ENCODE results near the gene HLA-DQB1.
"Not testable (repeated sequence)": the region's sequence is repeated elsewhere in the genome, so short reads cannot be mapped to it uniquely, and the experiment has no call there.

HLA-DQB1 gene

DNA sequence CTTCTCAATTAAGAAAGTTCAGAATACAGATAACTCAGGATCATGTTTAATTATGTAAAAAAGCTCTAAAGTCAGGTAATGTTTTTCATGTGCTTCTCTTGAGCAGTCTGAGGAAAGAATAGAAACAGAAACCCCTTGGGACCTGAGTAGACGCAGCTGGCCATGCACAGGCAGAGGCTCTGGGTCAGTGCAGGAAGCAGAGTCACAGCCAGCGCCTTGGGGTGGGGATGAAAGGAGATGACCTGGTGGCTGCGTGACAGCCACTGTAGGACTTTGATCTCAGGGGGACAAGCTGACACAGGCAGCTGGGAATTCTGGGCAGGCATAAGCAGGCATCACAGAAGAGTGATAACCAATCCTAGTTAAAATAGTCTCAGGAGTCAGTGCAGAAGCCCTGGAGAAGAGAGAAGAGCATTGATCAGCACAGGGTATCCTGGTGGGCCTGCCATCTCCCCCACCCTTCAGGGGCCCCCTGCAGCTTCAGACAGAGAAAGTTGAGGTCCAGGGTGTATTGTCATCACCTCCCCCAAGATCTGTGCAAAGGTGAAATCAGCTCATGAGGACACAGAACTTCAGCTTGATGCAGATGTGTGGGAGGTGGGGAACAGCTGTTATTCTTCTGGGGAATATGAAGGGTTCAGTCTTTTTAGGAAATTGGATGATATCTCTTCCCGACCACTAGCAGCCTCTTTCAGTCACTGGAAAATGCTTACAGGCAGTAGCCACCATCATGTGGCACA lies 6.4 kb downstream of the HLA-DQB1 start:
- TF ChIP-seq GLIS3 (CRISPR knock-in tag; IDR thresholded peaks at IDR 0.05) (no peak), ZFP3 (CRISPR knock-in tag; IDR thresholded peaks at IDR 0.05) (no peak), ZNF8 (CRISPR knock-in tag; IDR thresholded peaks at IDR 0.05) (no peak), CSDC2 (CRISPR knock-in tag; IDR thresholded peaks at IDR 0.05) (no peak), ARNTL (CRISPR knock-in tag; IDR thresholded peaks at IDR 0.05; ENCODE audit: borderline replicate concordance, low read depth) (no peak), ZC3H10 (CRISPR knock-in tag; IDR thresholded peaks at IDR 0.05) (no peak), ZNF565 (CRISPR knock-in tag; conservative IDR thresholded peaks at IDR 0.05; ENCODE audit: low read depth) (no peak), OSR1 (CRISPR knock-in tag; IDR thresholded peaks at IDR 0.05) (no peak), SNAI2 (CRISPR knock-in tag; IDR thresholded peaks at IDR 0.05) (no peak), ESRRG (CRISPR knock-in tag; IDR thresholded peaks at IDR 0.05) (no peak), RARB (CRISPR knock-in tag; IDR thresholded peaks at IDR 0.05) (no peak), ZFP30 (CRISPR knock-in tag; IDR thresholded peaks at IDR 0.05) (no peak)
- TF ChIP-seq, protein P1, sequence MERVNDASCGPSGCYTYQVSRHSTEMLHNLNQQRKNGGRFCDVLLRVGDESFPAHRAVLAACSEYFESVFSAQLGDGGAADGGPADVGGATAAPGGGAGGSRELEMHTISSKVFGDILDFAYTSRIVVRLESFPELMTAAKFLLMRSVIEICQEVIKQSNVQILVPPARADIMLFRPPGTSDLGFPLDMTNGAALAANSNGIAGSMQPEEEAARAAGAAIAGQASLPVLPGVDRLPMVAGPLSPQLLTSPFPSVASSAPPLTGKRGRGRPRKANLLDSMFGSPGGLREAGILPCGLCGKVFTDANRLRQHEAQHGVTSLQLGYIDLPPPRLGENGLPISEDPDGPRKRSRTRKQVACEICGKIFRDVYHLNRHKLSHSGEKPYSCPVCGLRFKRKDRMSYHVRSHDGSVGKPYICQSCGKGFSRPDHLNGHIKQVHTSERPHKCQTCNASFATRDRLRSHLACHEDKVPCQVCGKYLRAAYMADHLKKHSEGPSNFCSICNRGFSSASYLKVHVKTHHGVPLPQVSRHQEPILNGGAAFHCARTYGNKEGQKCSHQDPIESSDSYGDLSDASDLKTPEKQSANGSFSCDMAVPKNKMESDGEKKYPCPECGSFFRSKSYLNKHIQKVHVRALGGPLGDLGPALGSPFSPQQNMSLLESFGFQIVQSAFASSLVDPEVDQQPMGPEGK (CRISPR knock-in tag; IDR thresholded peaks at IDR 0.05; ENCODE audit: borderline replicate concordance) = no peak
- TF ChIP-seq, protein P2, sequence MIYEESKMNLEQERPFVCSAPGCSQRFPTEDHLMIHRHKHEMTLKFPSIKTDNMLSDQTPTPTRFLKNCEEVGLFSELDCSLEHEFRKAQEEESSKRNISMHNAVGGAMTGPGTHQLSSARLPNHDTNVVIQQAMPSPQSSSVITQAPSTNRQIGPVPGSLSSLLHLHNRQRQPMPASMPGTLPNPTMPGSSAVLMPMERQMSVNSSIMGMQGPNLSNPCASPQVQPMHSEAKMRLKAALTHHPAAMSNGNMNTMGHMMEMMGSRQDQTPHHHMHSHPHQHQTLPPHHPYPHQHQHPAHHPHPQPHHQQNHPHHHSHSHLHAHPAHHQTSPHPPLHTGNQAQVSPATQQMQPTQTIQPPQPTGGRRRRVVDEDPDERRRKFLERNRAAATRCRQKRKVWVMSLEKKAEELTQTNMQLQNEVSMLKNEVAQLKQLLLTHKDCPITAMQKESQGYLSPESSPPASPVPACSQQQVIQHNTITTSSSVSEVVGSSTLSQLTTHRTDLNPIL (CRISPR knock-in tag; IDR thresholded peaks at IDR 0.05; ENCODE audit: low read depth) = no peak
- TF ChIP-seq, protein P3, sequence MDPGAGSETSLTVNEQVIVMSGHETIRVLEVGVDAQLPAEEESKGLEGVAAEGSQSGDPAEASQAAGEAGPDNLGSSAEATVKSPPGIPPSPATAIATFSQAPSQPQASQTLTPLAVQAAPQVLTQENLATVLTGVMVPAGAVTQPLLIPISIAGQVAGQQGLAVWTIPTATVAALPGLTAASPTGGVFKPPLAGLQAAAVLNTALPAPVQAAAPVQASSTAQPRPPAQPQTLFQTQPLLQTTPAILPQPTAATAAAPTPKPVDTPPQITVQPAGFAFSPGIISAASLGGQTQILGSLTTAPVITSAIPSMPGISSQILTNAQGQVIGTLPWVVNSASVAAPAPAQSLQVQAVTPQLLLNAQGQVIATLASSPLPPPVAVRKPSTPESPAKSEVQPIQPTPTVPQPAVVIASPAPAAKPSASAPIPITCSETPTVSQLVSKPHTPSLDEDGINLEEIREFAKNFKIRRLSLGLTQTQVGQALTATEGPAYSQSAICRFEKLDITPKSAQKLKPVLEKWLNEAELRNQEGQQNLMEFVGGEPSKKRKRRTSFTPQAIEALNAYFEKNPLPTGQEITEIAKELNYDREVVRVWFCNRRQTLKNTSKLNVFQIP (CRISPR knock-in tag; IDR thresholded peaks at IDR 0.05; ENCODE audit: borderline replicate concordance, low read depth) = no peak
- TF ChIP-seq, protein P4, sequence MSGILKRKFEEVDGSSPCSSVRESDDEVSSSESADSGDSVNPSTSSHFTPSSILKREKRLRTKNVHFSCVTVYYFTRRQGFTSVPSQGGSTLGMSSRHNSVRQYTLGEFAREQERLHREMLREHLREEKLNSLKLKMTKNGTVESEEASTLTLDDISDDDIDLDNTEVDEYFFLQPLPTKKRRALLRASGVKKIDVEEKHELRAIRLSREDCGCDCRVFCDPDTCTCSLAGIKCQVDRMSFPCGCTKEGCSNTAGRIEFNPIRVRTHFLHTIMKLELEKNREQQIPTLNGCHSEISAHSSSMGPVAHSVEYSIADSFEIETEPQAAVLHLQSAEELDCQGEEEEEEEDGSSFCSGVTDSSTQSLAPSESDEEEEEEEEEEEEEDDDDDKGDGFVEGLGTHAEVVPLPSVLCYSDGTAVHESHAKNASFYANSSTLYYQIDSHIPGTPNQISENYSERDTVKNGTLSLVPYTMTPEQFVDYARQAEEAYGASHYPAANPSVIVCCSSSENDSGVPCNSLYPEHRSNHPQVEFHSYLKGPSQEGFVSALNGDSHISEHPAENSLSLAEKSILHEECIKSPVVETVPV (CRISPR knock-in tag; IDR thresholded peaks at IDR 0.05) = no peak
- no peak for ATAC-seq

DNA sequence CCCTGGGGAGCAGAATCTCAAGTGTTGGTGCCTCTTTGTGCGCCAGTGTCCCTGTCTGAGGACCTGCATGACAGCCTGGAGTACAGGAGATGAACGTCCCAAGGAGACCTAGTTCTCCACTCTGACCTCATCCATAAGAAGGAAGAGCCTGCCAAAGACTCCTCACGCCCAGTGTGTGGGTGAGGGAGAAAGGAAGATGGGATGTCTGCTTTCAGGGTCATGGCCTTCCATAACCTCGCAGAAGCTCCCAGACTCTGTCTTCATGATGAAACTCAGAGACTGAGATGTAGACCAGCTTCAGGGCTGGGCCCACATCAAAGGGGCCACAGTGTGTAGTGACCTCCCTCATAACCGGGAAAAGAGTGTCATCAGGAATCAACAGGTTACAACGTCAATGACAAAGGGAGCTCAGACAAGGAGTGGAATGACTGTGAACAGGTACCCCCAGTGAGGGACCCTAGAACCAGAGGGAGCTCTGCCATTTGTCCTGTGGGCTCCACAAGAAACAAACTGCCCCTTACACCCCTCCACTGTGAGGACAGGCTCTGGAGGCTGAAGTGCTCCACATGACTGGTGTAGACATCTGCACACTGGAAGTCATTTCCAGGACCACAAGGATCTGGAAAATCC lies 8.1 kb downstream of the HLA-DQB1 start:
- no peak for ATAC-seq
- no peak for TF ChIP-seq ARNTL (CRISPR knock-in tag; IDR thresholded peaks at IDR 0.05; ENCODE audit: borderline replicate concordance, low read depth)
- TF ChIP-seq, protein P1 (CRISPR knock-in tag; IDR thresholded peaks at IDR 0.05; ENCODE audit: borderline replicate concordance) = no peak
- no peak for TF ChIP-seq SNAI2 (CRISPR knock-in tag; IDR thresholded peaks at IDR 0.05)
- TF ChIP-seq, protein P4 (CRISPR knock-in tag; IDR thresholded peaks at IDR 0.05) = no peak
- no peak for TF ChIP-seq BACH2 (CRISPR knock-in tag; IDR thresholded peaks at IDR 0.05; ENCODE audit: borderline replicate concordance)

DNA sequence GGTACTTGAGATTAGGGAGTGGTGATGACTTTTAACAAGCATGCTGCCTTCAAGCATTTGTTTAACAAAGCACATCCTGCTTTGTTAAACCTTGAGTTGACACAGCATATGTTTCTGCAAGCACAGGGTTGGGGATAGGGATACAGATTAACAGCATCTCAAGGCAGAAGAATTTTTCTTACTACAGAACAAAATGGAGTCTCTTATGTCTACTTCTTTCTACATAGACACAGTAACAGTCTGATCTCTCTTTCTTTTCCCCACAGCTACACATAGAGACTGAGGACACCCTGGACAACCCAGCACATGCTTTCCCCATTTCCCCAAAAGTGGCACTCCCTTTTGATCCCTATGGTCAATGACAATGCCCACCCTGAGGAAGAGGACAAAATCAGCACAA lies 8.6 kb downstream of the HLA-DQB1 start:
- not testable (repeated sequence) for ATAC-seq

DNA sequence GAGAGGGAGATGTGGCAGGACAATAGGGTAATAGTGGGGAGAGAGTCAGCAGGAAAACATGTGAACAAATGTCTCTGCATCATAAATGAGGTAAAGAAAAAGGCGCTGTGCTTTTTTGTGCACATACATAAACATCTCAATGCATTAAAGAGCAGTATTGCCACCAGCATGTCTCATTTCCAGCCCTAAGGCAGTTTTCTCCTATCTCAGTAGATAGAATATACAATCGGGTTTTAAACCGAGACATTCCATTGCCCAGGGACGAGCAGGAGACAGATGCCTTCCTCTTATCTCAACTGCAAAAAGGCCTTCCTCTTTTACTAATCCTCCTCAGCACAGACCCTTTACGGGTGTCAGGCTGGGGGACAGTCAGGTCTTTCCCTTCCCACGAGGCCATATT lies 9.1 kb downstream of the HLA-DQB1 start:
- ATAC-seq = not testable (repeated sequence)
